Vagina (tissue), 2 donors: ENCODE results near the gene GPR27. TPM values are rescaled to one million over a fixed set of nuclear protein-coding genes. Genes with fewer than 3 reads are reported as not detected.

ENCODE experiments used
- DNase-seq, 2 donors: peaks; one replicate each; pipeline ENCODE4 v3.0.0-alpha.2; 2017; ENCODE audit errors: extremely low spot score in 2 of 2
- H3K27ac ChIP-seq: fragments of 200-600 bp; sonication (generic); one replicate; pipeline ENCODE4 v1.5.1; 2019
- H3K27me3 ChIP-seq: fragments of 200-600 bp; sonication (generic); one replicate; pipeline ENCODE4 v1.5.1; 2019
- H3K36me3 ChIP-seq, 2 donors: fragments of 200-600 bp; sonication (generic); one replicate each; pipeline ENCODE4 v1.5.1; 2017 to 2019
- H3K4me1 ChIP-seq: fragments of 200-600 bp; sonication (generic); one replicate; pipeline ENCODE4 v1.5.1; 2019
- H3K4me3 ChIP-seq, 2 donors: fragments of 200-600 bp; sonication (generic); 1 replicate in 1 of 2; 2 replicates in 1 of 2; pipeline ENCODE4 v1.5.1; 2016 to 2019
- H3K9me3 ChIP-seq: fragments of 200-600 bp; sonication (generic); one replicate; pipeline ENCODE4 v1.5.1; 2019
- POLR2A ChIP-seq, 2 donors: fragments of 450-650 bp; IDR thresholded peaks; one replicate each; pipeline ENCODE4 v1.6.1; 2017; ENCODE audit warnings: antibody characterized with exemption in 2 of 2, mild to moderate bottlenecking in 2 of 2, moderate library complexity in 2 of 2
- POLR2AphosphoS5 ChIP-seq, 2 donors: sonication (generic); formaldehyde crosslinking; IDR thresholded peaks; one replicate each; pipeline ENCODE4 v1.9.0; 2017; ENCODE audit warnings: antibody characterized with exemption in 2 of 2, mild to moderate bottlenecking in 2 of 2, low read depth in 1 of 2; ENCODE audit not compliant: insufficient read depth in 1 of 2
- intact Hi-C: fragments of 100-400 bp; cut with DNase I; formaldehyde crosslinking; loops from one replicate; pipeline ENCODE4 v1.15.1; 2023
- total RNA-seq: library from RNA; depleted of rRNA; stranded (reverse); fragments of >200 nt; gene quantifications from one replicate; pipeline ENCODE4 v1.2.3, GENCODE V29; 2016
- TF ChIP-seq, protein P1 (sequence below), 3 experiments: fragments of 450-650 bp in 2 of 3; fragments of 200-600 bp in 1 of 3; sonication (generic) in 1 of 3; IDR thresholded peaks; one replicate each; pipeline ENCODE4 v1.5.1; 2017 to 2019; ENCODE audit warnings: antibody characterized with exemption in 3 of 3, mild to moderate bottlenecking in 2 of 3, moderate library complexity in 2 of 3

Gene GPR27
- total RNA-seq, 1 donor from 2014 or later, result 1.2 TPM

GRCh38 chr3:71784914-71785531 lies 31.4 kb downstream of the GPR27 start, which contains the start of gene PROK2:
Gene PROK2 (minus strand): TSS chr3:71785148. CDS start chr3:71785052, 96 bp downstream.
- Histone ChIP-seq H3K27me3 (peaks cover 4% of the 10 kb centered on the region), H3K4me1 (peaks cover 19% of the 10 kb centered on the region), H3K36me3 (no peaks in the 10 kb centered on the region), H3K9me3 (no peaks in the 10 kb centered on the region), H3K27ac (no peak within 1 kb of the TSS), H3K4me3 (peak within 1 kb of the TSS; percentile 24 to 46)
- no peak for TF ChIP-seq POLR2A (IDR thresholded peaks at IDR 0.05)
- TF ChIP-seq, protein P1, sequence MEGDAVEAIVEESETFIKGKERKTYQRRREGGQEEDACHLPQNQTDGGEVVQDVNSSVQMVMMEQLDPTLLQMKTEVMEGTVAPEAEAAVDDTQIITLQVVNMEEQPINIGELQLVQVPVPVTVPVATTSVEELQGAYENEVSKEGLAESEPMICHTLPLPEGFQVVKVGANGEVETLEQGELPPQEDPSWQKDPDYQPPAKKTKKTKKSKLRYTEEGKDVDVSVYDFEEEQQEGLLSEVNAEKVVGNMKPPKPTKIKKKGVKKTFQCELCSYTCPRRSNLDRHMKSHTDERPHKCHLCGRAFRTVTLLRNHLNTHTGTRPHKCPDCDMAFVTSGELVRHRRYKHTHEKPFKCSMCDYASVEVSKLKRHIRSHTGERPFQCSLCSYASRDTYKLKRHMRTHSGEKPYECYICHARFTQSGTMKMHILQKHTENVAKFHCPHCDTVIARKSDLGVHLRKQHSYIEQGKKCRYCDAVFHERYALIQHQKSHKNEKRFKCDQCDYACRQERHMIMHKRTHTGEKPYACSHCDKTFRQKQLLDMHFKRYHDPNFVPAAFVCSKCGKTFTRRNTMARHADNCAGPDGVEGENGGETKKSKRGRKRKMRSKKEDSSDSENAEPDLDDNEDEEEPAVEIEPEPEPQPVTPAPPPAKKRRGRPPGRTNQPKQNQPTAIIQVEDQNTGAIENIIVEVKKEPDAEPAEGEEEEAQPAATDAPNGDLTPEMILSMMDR (IDR thresholded peaks at IDR 0.05), result no peak
- TF ChIP-seq POLR2AphosphoS5 (IDR thresholded peaks at IDR 0.05; ENCODE audit: insufficient read depth in 1 of 2, low read depth in 1 of 2), result no peak
- intact Hi-C loops, result no loop called here
- DNase-seq, result no peak

DNA sequence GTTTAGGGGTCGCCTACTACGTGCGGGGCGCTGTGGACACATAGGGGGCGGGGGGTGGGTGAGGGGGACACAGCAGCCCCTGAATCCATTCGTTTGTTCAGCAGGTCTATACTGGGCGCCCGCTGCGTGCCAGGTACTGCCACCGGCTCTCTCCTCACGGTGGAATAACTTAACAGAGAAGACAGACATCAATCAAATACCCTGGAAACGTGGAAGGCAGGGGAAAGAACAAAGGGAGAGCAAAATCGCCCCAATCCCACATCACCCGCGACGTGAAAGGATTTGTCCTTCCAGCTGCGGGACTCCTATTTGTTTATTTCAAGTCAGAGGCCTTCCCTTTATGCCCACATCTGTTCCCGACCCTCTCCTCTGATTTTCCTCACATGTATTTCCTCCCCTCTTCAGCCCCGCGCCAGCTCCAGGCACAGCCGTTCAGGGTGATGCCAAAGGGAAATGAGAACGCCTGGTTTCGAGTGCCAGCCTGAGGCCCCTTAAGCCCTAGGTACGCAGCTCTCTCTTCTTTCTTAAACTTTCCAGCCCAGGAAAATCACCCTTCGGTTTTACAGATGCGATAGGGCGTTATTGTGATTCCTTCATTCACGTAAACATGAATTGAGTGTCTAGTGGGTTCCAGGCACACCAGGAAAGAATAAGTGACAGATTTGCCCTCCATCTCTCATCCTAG lies 32.0 kb downstream of the GPR27 start:
- no peak for DNase-seq
- no peaks in the 10 kb centered on the region for H3K36me3 ChIP-seq
- peaks cover 4% of the 10 kb centered on the region for H3K27me3 ChIP-seq
- H3K4me1 ChIP-seq, result peaks cover 19% of the 10 kb centered on the region
- intact Hi-C loops, result no loop called here
- no peak for TF ChIP-seq POLR2A (IDR thresholded peaks at IDR 0.05)
- no peak for TF ChIP-seq POLR2AphosphoS5 (IDR thresholded peaks at IDR 0.05; ENCODE audit: insufficient read depth in 1 of 2, low read depth in 1 of 2)
- TF ChIP-seq, protein P1 (IDR thresholded peaks at IDR 0.05), result no peak
- no peaks in the 10 kb centered on the region for H3K9me3 ChIP-seq
- H3K27ac ChIP-seq, result no peak overlapping the region
- peak overlapping the region; percentile 24 to 46 for H3K4me3 ChIP-seq

- Histone ChIP-seq H3K27me3 (peaks cover 4% of the 10 kb centered on the region), H3K9me3 (no peaks in the 10 kb centered on the region), H3K27ac (no peak overlapping the region), H3K4me3 (no peak overlapping the region), H3K4me1 (peaks cover 19% of the 10 kb centered on the region), H3K36me3 (no peaks in the 10 kb centered on the region)
- TF ChIP-seq, protein P1 (IDR thresholded peaks at IDR 0.05), result no peak
- TF ChIP-seq POLR2AphosphoS5 (IDR thresholded peaks at IDR 0.05; ENCODE audit: insufficient read depth in 1 of 2, low read depth in 1 of 2) (no peak), POLR2A (IDR thresholded peaks at IDR 0.05) (no peak)
- intact Hi-C loops, result no loop called here
- DNase-seq, result no peak
Observed at GRCh38 chr3:71786217-71786549, 32.5 kb downstream of the GPR27 start.

- intact Hi-C loops, result no loop called here
- peaks cover 19% of the 10 kb centered on the region for H3K4me1 ChIP-seq
- TF ChIP-seq, protein P1 (IDR thresholded peaks at IDR 0.05), result no peak
- TF ChIP-seq POLR2A (IDR thresholded peaks at IDR 0.05), result no peak
- no peak for TF ChIP-seq POLR2AphosphoS5 (IDR thresholded peaks at IDR 0.05; ENCODE audit: insufficient read depth in 1 of 2, low read depth in 1 of 2)
- H3K36me3 ChIP-seq, result no peaks in the 10 kb centered on the region
- peaks cover 4% of the 10 kb centered on the region for H3K27me3 ChIP-seq
- DNase-seq, result no peak
- no peak overlapping the region for H3K27ac ChIP-seq
- no peak overlapping the region for H3K4me3 ChIP-seq
- no peaks in the 10 kb centered on the region for H3K9me3 ChIP-seq
Observed at GRCh38 chr3:71786551-71786950, 32.9 kb downstream of the GPR27 start.

DNA sequence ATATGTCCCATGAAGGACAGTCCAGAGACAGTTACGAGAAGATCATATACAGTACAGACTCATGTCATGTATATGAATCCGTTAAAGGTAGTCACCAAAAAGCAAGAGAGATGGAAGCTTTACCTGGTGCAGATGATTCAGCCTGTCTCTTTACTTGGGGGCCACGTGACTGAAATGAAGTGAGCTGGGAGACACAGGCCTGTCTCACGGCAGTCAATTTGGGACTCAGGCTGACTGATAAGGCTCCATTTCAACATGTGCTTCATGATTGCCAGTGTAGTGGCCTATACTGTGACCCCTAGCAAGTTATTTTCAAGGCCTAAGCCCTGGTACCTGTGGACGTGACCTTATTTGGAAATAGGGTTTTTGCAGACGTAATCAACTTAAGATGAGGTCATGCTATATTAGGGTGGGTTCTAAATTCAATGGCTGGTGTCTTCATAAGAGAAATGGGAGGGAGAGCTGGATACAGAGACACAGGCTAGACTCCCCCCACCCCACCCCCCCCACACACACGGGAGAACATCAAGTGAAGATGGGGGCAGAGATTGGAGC lies 34.3 kb downstream of the GPR27 start:
- peaks cover 1% of the 10 kb centered on the region for H3K27me3 ChIP-seq
- no peak for TF ChIP-seq POLR2AphosphoS5 (IDR thresholded peaks at IDR 0.05; ENCODE audit: insufficient read depth in 1 of 2, low read depth in 1 of 2)
- TF ChIP-seq, protein P1 (IDR thresholded peaks at IDR 0.05), result no peak
- no peak for TF ChIP-seq POLR2A (IDR thresholded peaks at IDR 0.05)
- H3K9me3 ChIP-seq, result no peaks in the 10 kb centered on the region
- H3K4me3 ChIP-seq, result no peak overlapping the region
- no peak for DNase-seq
- H3K27ac ChIP-seq, result no peak overlapping the region
- no peaks in the 10 kb centered on the region for H3K36me3 ChIP-seq
- H3K4me1 ChIP-seq, result peaks cover 19% of the 10 kb centered on the region
- intact Hi-C loops, result no loop called here
